ENCODE data around the gene CCDC170. TPM values are rescaled to one million over a fixed set of nuclear protein-coding genes. Genes with fewer than 3 reads are reported as not detected.
"Not testable (repeated sequence)": the region's sequence is repeated elsewhere in the genome, so short reads cannot be mapped to it uniquely, and the experiment has no call there.

Gene CCDC170
- total RNA-seq, 1 experiment from 2014 or later: not detected

DNA sequence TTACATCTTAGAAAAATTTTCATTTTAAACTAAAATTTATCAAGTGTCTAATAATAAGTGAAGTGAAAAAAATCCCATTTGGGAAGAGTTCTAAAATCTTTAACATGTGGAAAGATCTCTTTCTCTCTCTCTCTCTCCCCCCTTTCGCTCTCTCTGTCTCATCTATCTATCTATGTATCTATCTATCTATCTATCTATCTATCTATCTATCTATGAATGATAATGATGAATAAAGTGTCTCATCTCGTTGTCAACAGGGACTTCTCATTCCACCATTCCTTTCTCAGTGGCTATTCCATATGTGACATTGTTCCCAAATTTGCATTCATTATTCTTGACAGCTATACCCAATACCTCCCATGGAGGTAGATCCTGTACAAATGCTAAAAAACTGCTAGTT lies 15.2 kb downstream of the CCDC170 start:
- Histone ChIP-seq H3K9ac (ENCODE audit: low read length) (no peak overlapping the region), H3K9me3 (ENCODE audit: low read length) (no peaks in the 10 kb centered on the region), H3K79me2 (ENCODE audit: low read length) (no peaks in the 10 kb centered on the region), H3F3A (ENCODE audit: low read length, unreplicated experiment) (no peaks in the 10 kb centered on the region), H3K36me3 (ENCODE audit: low read depth, low read length) (no peaks in the 10 kb centered on the region), H3K4me3 (ENCODE audit: low read length) (no peak overlapping the region), H3K9me2 (replicated peaks; ENCODE audit: low read length) (no peaks in the 10 kb centered on the region), H3K4me2 (ENCODE audit: low read length) (no peak overlapping the region), H3K27ac (ENCODE audit: low read length) (no peak overlapping the region), H3K27me3 (ENCODE audit: low read length) (no peaks in the 10 kb centered on the region), H4K20me1 (ENCODE audit: low read length) (no peaks in the 10 kb centered on the region), H2AFZ (ENCODE audit: low read length) (no peak overlapping the region), H3K4me1 (ENCODE audit: insufficient read depth, low read length) (no peaks in the 10 kb centered on the region)
- TF ChIP-seq EZH2 (IDR thresholded peaks at IDR 0.05; ENCODE audit: low read length, unreplicated experiment): no peak
- ATAC-seq (no peak), DNase-seq (no peak)
- intact Hi-C loops (cut with micrococcal nuclease): no loop called here
- POLR2A ChIA-PET (ENCODE audit: unreplicated experiment): no interaction called here
- no TSS peak for BruUV-seq (replicated peaks)
- CTCF ChIA-PET: interaction anchor here (0.6 kb wide), 1 partner anchor 334 kb away, joined by 5 read pairs; no protein-coding TSS in a partner anchor

DNA sequence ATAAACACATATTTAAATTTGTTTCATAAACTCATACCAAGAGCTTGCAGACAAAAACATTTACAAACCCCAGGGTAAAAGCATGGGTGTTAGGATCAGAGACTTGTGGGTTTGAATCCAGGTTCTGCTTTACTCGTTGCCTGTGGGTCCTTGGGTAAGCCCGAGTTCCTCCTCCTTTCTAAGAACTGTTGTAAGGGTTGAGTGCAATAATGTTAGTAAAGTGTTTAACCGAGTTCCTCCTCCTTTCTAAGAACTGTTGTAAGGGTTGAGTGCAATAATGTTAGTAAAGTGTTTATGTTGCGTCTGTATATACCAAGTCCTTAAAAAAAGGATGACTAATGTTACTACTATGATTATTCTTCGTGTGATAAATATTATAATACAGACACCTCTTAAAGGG lies 18.7 kb downstream of the CCDC170 start:
- Histone ChIP-seq H3K4me1 (ENCODE audit: insufficient read depth, low read length) (no peaks in the 10 kb centered on the region), H3K9me2 (replicated peaks; ENCODE audit: low read length) (no peaks in the 10 kb centered on the region), H4K20me1 (ENCODE audit: low read length) (no peaks in the 10 kb centered on the region), H2AFZ (ENCODE audit: low read length) (no peak overlapping the region), H3K36me3 (ENCODE audit: low read depth, low read length) (no peaks in the 10 kb centered on the region), H3K27ac (ENCODE audit: low read length) (no peak overlapping the region), H3K4me3 (ENCODE audit: low read length) (no peak overlapping the region), H3K79me2 (ENCODE audit: low read length) (no peaks in the 10 kb centered on the region), H3K9me3 (ENCODE audit: low read length) (no peaks in the 10 kb centered on the region), H3K9ac (ENCODE audit: low read length) (no peak overlapping the region), H3K4me2 (ENCODE audit: low read length) (no peak overlapping the region), H3K27me3 (ENCODE audit: low read length) (no peaks in the 10 kb centered on the region), H3F3A (ENCODE audit: low read length, unreplicated experiment) (no peaks in the 10 kb centered on the region)
- no TSS peak for BruUV-seq (replicated peaks)
- DNase-seq (no peak), ATAC-seq (no peak)
- TF ChIP-seq EZH2phosphoT487 (IDR thresholded peaks at IDR 0.05; ENCODE audit: borderline replicate concordance, low read length) (no peak), CTCF (conservative IDR thresholded peaks at IDR 0.05; ENCODE audit: low read depth, low read length) (no peak), EZH2 (IDR thresholded peaks at IDR 0.05; ENCODE audit: low read length, unreplicated experiment) (no peak)
- POLR2A ChIA-PET (ENCODE audit: unreplicated experiment): no interaction called here
- intact Hi-C loops (cut with micrococcal nuclease): no loop called here
- CTCF ChIA-PET: no interaction called here

- ChIA-PET POLR2A (ENCODE audit: unreplicated experiment) (no interaction called here), CTCF (no interaction called here)
- Histone ChIP-seq H3K9me3 (ENCODE audit: low read length) (no peaks in the 10 kb centered on the region), H3K4me2 (ENCODE audit: low read length) (no peak overlapping the region), H3K79me2 (ENCODE audit: low read length) (no peaks in the 10 kb centered on the region), H2AFZ (ENCODE audit: low read length) (no peak overlapping the region), H3K4me1 (ENCODE audit: insufficient read depth, low read length) (no peaks in the 10 kb centered on the region), H3F3A (ENCODE audit: low read length, unreplicated experiment) (no peaks in the 10 kb centered on the region), H3K36me3 (ENCODE audit: low read depth, low read length) (no peaks in the 10 kb centered on the region; the same call in 1 of the 2 replicates), H3K9me2 (replicated peaks; ENCODE audit: low read length) (no peaks in the 10 kb centered on the region), H3K27ac (ENCODE audit: low read length) (no peak overlapping the region), H4K20me1 (ENCODE audit: low read length) (no peaks in the 10 kb centered on the region), H3K9ac (ENCODE audit: low read length) (no peak overlapping the region), H3K4me3 (ENCODE audit: low read length) (no peak overlapping the region), H3K27me3 (ENCODE audit: low read length) (no peaks in the 10 kb centered on the region)
- no peak for ATAC-seq
- intact Hi-C loops (cut with micrococcal nuclease): no loop called here
- TF ChIP-seq CTCF (conservative IDR thresholded peaks at IDR 0.05; ENCODE audit: low read depth, low read length): no peak
- TF ChIP-seq EZH2phosphoT487 (IDR thresholded peaks at IDR 0.05; ENCODE audit: borderline replicate concordance, low read length): no peak
- no peak for TF ChIP-seq EZH2 (IDR thresholded peaks at IDR 0.05; ENCODE audit: low read length, unreplicated experiment)
- no peak for DNase-seq
- BruUV-seq (replicated peaks): no TSS peak
Measured at GRCh38 chr6:151514000-151514730, 20.3 kb downstream of the CCDC170 start.

- DNase-seq; H3K9me3 ChIP-seq (ENCODE audit: low read length); BruUV-seq (replicated peaks); H3K4me3 ChIP-seq (ENCODE audit: low read length); H3K27me3 ChIP-seq (ENCODE audit: low read length); H2AFZ ChIP-seq (ENCODE audit: low read length); H3K4me2 ChIP-seq (ENCODE audit: low read length); H3K27ac ChIP-seq (ENCODE audit: low read length); H3K9me2 ChIP-seq (replicated peaks; ENCODE audit: low read length); CTCF ChIA-PET; H4K20me1 ChIP-seq (ENCODE audit: low read length); ATAC-seq; H3K4me1 ChIP-seq (ENCODE audit: insufficient read depth, low read length); intact Hi-C loops (cut with micrococcal nuclease); H3K79me2 ChIP-seq (ENCODE audit: low read length); H3K36me3 ChIP-seq (ENCODE audit: low read depth, low read length); POLR2A ChIA-PET (ENCODE audit: unreplicated experiment); H3F3A ChIP-seq (ENCODE audit: low read length, unreplicated experiment); H3K9ac ChIP-seq (ENCODE audit: low read length): not testable (repeated sequence)
Measured at GRCh38 chr6:151518992-151519391, 25.2 kb downstream of the CCDC170 start.
